HT-29 (cell line): ENCODE data around the gene MARVELD1. TPM values are rescaled to one million over a fixed set of nuclear protein-coding genes. Genes with fewer than 3 reads are reported as not detected.
"Not testable (repeated sequence)": the region's sequence is repeated elsewhere in the genome, so short reads cannot be mapped to it uniquely, and the experiment has no call there.

Experiments
- DNase-seq: peaks from one replicate; pipeline ENCODE4 v3.0.0-alpha.2; 2015; ENCODE audit warnings: low spot score
- total RNA-seq: library from RNA; depleted of rRNA; stranded (reverse); fragments of >200 nt; shearing (Covaris generic); gene quantifications from 2 replicates; pipeline ENCODE4 v1.2.3, GENCODE V29; 2014

MARVELD1 gene
- total RNA-seq, 1 experiment from 2014 or later, result 24.9 TPM

DNA sequence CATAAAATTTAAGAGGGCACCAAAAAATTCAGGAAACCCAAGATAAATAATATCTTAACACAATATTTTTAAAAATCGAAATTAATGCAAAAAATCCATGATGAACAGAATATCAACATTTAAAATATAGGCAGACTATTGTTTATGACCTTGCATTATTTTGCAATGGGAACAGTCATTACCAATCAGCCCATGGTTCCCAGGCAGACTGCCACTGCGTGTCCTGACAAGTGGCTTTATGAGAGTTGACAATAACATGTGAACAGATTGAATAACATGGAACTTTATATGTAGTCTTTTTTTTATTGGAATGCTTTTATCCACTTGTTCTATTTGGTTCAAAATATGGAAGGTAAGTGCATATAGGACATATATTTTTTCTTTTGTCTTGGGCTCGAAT lies 23.4 kb upstream of the MARVELD1 start:
- no peak for DNase-seq

GRCh38 chr10:97698072-97698655 lies 15.4 kb upstream of the MARVELD1 start:
- not testable (repeated sequence) for DNase-seq

DNA sequence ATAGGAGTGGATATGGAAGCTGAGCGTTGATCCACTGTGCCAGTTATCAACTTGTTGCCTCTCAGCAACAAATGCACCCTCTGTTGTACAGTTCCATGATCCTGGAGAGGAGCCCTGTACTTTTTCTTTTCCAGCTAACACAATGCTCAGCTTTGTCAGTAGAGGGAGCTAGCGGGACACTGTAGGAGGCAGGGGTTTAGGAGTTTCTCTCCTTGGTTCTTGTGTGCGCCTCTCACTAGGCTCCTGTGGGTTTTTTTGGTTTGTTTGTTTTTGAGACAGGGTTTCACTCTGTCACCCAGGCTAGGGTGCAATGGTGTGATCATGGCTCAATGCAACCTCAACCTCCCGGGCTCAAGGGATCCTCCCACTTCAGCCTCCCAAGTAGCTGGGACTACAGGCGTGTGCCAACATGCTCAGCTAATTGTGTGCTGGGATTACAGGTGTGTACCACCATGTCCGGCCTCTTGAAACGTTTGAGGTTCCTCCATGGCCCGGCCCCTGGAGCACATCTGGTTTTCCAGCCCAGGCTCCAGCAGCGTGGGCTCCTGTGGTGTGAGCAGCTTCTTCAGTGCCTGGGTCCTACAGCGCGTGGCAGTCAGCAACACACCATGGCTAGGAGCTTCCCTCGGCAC lies 12.0 kb upstream of the MARVELD1 start:
- DNase-seq, result peak; percentile 86

GRCh38 chr10:97703398-97704067 lies 10.0 kb upstream of the MARVELD1 start:
- DNase-seq, result no peak

DNA sequence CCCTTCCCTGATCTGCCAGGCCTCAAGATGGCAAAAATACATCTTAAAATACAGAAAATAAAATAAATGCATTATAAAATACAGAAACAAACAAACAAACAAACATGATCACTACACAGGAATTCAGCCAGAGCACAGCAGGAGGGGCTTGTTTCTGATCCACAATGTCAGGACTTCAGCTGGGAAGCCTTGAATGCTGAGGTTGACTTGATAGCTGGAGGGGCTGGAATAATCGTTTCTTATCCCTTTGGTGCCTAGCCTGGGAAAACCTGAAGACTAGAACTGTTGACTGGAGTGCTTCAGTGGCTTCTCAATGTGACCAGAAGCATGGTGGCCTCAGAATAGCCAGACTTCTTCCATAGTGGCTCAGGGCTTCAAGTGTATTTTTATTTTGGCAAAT lies 9.2 kb upstream of the MARVELD1 start:
- DNase-seq, result no peak

- no peak for DNase-seq
Measured at GRCh38 chr10:97705006-97705670, 8.4 kb upstream of the MARVELD1 start.

DNA sequence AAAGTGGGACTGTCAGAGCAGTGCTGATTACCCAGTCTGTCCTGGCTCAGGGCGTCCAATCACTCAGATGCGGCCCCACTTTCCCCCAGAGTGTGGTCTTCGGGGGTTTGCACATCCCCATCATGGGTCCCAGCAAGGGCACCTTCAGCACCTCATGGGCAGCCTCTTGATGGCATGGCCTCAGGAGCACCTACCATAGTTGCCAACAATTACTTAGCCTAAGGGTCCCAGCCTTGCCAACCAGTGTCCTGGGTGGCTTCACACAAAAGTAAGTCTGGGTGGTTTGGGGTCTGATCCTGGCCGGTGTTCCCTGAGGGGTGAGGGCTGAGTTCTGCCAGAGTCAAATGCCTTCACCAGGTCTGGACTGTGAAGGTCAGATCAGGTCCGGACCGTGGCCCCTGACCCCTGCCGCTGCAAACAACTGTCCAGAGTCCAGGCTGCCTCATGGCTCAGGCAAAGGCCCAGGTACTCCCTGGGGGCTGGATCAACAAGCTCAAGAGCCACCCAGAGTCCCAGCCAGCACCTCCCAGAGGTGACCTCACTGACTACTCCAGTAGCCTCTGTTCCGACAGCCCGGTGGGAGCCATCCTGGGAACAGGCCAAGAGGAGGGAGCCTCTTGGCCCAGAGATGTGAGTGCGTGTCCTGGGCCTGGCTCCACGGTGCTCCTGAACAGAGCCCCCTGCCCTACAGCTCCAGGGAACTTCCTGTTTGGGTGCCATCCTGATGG lies 6.2 kb upstream of the MARVELD1 start:
- DNase-seq, result no peak

DNA sequence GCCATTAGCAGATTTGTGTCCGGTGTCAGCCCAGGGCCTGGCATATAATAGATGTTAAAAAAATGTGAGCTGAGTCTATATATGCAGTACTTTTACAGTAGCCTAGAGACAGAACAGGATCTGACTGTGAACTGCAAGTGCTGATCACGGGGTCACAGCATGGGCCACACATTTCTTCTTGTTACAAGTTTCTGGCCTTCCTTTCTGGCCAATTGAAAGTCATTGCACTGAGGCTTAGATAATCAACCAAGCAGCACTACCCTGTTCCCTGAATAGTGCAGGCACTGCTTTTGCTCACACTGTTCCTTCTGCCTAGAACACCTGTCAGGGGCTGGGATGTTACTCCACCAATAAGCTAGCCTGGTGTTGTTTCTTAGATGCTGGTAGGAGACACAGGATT lies 5.4 kb upstream of the MARVELD1 start:
- DNase-seq, result no peak

GRCh38 chr10:97708976-97709946 lies 4.3 kb upstream of the MARVELD1 start:
- DNase-seq, result peak; percentile 78

DNA sequence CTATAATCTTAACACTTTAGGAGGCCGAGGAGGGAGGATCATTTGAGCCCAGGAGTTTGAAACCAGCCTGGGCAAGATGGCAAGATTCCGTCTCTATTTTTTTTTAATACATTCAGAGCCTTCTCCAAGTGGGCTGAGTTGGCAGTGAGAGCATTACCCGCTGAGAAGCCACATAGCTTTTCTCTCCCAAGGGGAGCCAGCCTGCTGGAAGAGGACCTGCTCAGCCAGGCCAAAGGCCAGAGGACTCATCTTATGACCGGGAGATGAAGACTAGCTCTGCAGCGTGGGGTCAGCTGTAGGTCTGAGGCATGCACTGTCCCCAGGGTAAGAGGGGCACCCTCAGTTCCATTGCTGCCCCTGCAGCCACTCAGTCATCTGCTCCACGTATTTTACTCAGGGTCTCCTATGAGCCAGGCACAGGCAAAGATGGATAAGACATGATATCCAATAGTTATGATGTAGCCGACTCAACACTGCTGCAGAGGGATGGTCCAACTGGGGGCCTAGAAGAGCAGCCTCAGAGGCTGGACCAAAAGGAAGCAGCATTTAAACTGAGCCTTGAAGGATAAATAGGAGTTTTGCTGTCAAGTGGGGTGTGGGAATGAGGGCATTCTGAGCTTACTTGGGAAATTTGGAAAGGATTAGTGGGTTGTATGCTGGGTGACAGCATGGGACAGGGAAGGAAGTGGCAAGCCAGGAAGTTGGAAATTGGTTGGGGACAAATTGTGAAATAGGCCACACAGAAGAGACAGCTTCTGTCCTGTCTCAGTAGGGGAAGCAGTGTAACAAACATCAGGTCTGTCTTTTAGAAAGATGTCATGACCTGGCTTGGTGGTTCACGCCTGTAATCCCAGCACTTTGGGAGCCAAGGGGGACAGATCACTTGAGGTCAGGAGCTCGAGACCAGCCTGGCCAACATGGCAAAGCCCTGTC lies 1.6 kb upstream of the MARVELD1 start:
- DNase-seq, result no peak

- DNase-seq, result peak; percentile 77
Measured at GRCh38 chr10:97713826-97714400, 383 bp downstream of the MARVELD1 start.

DNA sequence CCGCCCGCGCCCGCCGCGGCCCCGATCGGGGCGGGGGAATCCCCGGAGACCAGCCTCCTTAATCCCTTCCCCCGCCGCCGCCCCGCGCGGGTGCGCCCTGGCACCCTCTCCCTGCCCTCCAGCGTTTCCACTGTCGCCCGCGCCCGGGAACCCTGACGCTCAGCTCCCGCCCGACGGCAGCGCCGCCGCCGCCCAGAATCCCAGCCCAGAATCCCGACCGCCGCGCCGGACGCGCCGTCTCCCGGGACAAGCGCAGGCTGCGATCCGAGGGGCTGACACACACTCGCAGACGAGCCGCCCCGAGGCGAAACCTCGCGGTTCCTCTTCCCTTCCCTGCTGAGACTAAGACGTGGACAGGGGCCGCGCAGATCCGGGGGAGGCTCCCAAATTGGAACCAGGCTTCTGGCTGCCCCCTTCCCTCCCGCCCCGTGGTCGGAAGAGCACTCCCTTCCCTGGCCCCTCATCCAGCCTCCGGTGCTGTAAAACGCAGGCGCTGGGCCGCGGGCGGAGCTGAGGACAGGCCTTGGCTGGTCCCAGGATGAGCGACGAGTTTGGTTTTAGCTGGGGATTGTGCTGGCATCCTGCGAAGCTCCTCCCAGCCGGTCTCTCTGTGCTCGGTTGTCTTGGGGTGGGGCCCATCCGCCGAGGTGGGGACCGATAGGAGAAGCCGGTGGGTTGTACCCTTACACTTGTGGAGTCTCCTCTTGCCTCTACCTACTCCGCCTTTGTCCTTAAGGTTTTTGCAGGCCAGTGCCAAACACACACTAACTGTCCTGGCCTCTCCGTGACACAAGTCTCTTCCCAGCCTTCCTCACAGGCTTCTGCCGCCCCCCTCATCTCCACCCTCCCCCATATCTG lies 1.1 kb downstream of the MARVELD1 start:
- DNase-seq, result peak; percentile 47

DNA sequence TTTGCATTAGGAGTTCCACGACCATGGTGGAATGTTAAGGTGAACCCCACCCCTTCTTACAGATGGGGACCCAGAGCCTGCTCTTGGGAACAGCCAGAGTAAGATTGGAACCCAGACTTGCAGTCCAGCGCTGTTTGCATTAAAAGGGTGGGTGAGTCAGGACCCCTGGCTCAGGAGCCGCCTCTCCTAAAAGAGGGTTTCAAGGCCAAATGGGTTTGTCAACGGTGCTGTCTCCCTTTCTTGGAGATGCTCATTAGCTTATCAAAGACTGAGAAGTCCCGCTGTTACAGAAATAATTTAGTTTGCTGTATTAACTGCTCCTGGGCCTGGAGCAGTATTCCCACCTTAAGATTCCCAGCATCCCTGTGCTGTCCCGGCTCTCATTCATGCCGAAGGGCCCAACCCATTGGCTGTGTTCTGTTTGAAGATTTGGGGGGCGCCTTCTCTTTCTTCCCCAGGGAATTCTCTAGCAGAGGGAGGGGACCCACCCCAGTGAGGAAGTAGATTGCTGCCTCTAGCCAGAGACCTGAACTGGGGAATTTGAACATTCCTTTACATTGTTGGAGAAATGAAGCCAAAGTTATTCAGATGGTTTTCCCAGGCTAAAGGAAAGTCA lies 1.8 kb downstream of the MARVELD1 start:
- DNase-seq, result no peak

DNA sequence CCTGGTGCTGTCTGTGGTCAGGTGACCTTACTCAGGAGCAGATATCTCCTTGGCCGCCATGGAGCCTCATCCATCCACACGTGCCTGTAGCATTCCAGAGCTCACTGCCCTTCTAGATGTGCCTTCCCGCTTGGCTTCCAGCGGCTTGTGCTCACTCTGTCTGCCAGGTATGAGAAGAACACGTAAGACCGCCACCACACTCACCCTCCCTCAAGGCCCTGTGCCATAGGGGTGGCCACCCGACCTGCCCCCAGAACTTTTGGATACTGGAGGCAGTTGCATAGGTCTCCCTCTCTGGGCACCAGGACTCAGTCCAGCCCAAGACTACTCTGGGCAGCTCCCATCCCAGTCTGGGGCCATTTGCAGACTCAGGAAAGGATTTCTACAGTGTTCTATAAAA lies 4.1 kb downstream of the MARVELD1 start:
- no peak for DNase-seq

GRCh38 chr10:97718178-97718577 lies 4.6 kb downstream of the MARVELD1 start:
- DNase-seq, result peak; percentile 19

DNA sequence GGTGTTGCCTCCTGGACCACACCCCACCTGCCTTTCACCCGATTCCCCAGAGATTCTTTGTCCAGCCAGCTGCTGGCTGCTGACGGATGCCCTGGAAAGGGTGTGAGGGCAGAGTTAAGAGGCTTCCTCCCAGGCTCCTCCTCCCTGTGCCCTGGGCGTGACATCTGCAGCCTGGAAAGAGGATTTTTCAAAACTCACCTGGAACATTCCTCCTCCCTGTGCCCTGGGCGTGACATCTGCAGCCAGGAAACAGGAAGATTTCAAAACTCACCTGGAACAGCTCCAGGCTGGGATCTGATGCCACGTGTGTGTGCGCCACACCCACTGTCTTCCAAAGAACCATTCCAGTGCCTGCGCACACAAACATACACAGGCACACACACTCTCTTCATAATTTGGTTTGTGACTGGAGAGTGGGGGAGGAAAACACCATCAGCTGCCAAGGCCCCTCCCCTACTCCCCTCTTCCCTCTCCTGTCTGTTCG lies 5.2 kb downstream of the MARVELD1 start:
- peak; percentile 96 for DNase-seq

DNA sequence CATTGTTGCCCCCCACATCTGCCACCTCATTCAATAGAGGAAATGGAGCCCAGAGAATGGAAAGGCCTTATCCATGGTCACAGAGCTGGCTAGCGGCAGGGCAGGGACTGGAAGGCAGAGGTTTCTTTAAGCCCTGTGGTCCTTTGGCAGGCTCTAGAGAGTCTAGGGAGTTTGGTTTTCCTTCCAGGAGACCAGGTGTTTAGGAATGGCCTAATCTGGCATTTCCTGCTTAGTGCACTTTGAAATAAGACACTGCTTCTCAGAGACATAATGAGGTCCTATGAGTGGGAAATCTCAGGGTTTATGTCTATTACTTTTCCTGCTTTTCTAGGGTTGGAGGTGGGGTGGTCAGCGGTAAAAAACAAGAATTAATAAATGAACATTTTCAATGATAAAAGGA lies 6.1 kb downstream of the MARVELD1 start:
- DNase-seq, result no peak
